ENCODE results near the gene TBCE. TPM values are rescaled to one million over a fixed set of nuclear protein-coding genes. Genes with fewer than 3 reads are reported as not detected.
"Not testable (repeated sequence)": the region's sequence is repeated elsewhere in the genome, so short reads cannot be mapped to it uniquely, and the experiment has no call there.

Gene TBCE
- total and polyA plus RNA-seq, 2 donors = 15.4 to 28.7 TPM

GRCh38 chr1:235369802-235370201, 2.6 kb downstream of the TBCE start:
- Histone ChIP-seq H3K36me3 (ENCODE audit: insufficient read depth) (no peaks in the 10 kb centered on the region), H3K27ac (ENCODE audit: low read depth) (no peak overlapping the region), H3K4me1 (ENCODE audit: insufficient read depth) (no peaks in the 10 kb centered on the region), H3K4me3 (ENCODE audit: low read depth, low read length) (no peak overlapping the region)
- DNase-seq (ENCODE audit: extremely low spot score) = no peak
- 94% methylated on average over 5 of the region's 5 CpGs for WGBS

GRCh38 chr1:235375919-235376605, 8.8 kb downstream of the TBCE start:
- peaks cover 1% of the 10 kb centered on the region for H3K36me3 ChIP-seq (ENCODE audit: insufficient read depth)
- WGBS = 96% methylated on average over 6 of the region's 6 CpGs
- H3K27ac ChIP-seq (ENCODE audit: low read depth) = no peak overlapping the region
- H3K4me3 ChIP-seq (ENCODE audit: low read depth, low read length) = no peak overlapping the region
- DNase-seq (ENCODE audit: extremely low spot score) = no peak
- H3K4me1 ChIP-seq (ENCODE audit: insufficient read depth) = no peaks in the 10 kb centered on the region

GRCh38 chr1:235378134-235378735, 11.0 kb downstream of the TBCE start:
- not testable (repeated sequence) for H3K36me3 ChIP-seq (ENCODE audit: insufficient read depth); H3K4me1 ChIP-seq (ENCODE audit: insufficient read depth); H3K4me3 ChIP-seq (ENCODE audit: low read depth, low read length); H3K27ac ChIP-seq (ENCODE audit: low read depth); DNase-seq (ENCODE audit: extremely low spot score)
- WGBS = 92% methylated on average over 11 of the region's 11 CpGs

- DNase-seq (ENCODE audit: extremely low spot score); H3K4me1 ChIP-seq (ENCODE audit: insufficient read depth); H3K36me3 ChIP-seq (ENCODE audit: insufficient read depth); H3K27ac ChIP-seq (ENCODE audit: low read depth); H3K4me3 ChIP-seq (ENCODE audit: low read depth, low read length): not testable (repeated sequence)
- WGBS = no CpG with 5 or more reads among the region's 3 CpGs
Measured at GRCh38 chr1:235381955-235382739, 14.9 kb downstream of the TBCE start.

GRCh38 chr1:235385633-235386032, 18.4 kb downstream of the TBCE start:
- H3K4me1 ChIP-seq (ENCODE audit: insufficient read depth); H3K27ac ChIP-seq (ENCODE audit: low read depth); H3K36me3 ChIP-seq (ENCODE audit: insufficient read depth); H3K4me3 ChIP-seq (ENCODE audit: low read depth, low read length); DNase-seq (ENCODE audit: extremely low spot score): not testable (repeated sequence)
- WGBS = 97% methylated on average over 1 of the region's 1 CpG

GRCh38 chr1:235391874-235392273, 24.6 kb downstream of the TBCE start:
- Histone ChIP-seq H3K4me1 (ENCODE audit: insufficient read depth) (no peaks in the 10 kb centered on the region), H3K36me3 (ENCODE audit: insufficient read depth) (no peaks in the 10 kb centered on the region), H3K27ac (ENCODE audit: low read depth) (no peak overlapping the region), H3K4me3 (ENCODE audit: low read depth, low read length) (no peak overlapping the region)
- 91% methylated on average over 4 of the region's 4 CpGs for WGBS
- no peak for DNase-seq (ENCODE audit: extremely low spot score)

- DNase-seq (ENCODE audit: extremely low spot score) = no peak
- Histone ChIP-seq H3K36me3 (ENCODE audit: insufficient read depth) (no peaks in the 10 kb centered on the region), H3K27ac (ENCODE audit: low read depth) (no peak overlapping the region), H3K4me1 (ENCODE audit: insufficient read depth) (no peaks in the 10 kb centered on the region), H3K4me3 (ENCODE audit: low read depth, low read length) (no peak overlapping the region)
- WGBS = 91% methylated on average over 2 of the region's 2 CpGs
Measured at GRCh38 chr1:235397733-235398132, 30.5 kb downstream of the TBCE start.

GRCh38 chr1:235399661-235400060, 32.4 kb downstream of the TBCE start:
- H3K4me3 ChIP-seq (ENCODE audit: low read depth, low read length) = no peak overlapping the region
- peaks cover 1% of the 10 kb centered on the region for H3K36me3 ChIP-seq (ENCODE audit: insufficient read depth)
- no peak for DNase-seq (ENCODE audit: extremely low spot score)
- WGBS = 81% methylated on average over 6 of the region's 6 CpGs
- no peaks in the 10 kb centered on the region for H3K4me1 ChIP-seq (ENCODE audit: insufficient read depth)
- H3K27ac ChIP-seq (ENCODE audit: low read depth) = no peak overlapping the region

- Histone ChIP-seq H3K4me3 (ENCODE audit: low read depth, low read length) (no peak overlapping the region), H3K27ac (ENCODE audit: low read depth) (no peak overlapping the region), H3K4me1 (ENCODE audit: insufficient read depth) (no peaks in the 10 kb centered on the region), H3K36me3 (ENCODE audit: insufficient read depth) (peaks cover 1% of the 10 kb centered on the region)
- no peak for DNase-seq (ENCODE audit: extremely low spot score)
- WGBS = 88% methylated on average over 4 of the region's 4 CpGs
Measured at GRCh38 chr1:235401251-235401650, 34.0 kb downstream of the TBCE start.

- Histone ChIP-seq H3K4me3 (ENCODE audit: low read depth, low read length) (no peak overlapping the region), H3K36me3 (ENCODE audit: insufficient read depth) (peaks cover 1% of the 10 kb centered on the region), H3K27ac (ENCODE audit: low read depth) (no peak overlapping the region), H3K4me1 (ENCODE audit: insufficient read depth) (no peaks in the 10 kb centered on the region)
- DNase-seq (ENCODE audit: extremely low spot score) = no peak
- 94% methylated on average over 7 of the region's 7 CpGs for WGBS
Measured at GRCh38 chr1:235402457-235403200, 35.4 kb downstream of the TBCE start.

- Histone ChIP-seq H3K4me1 (ENCODE audit: insufficient read depth) (peaks cover 2% of the 10 kb centered on the region), H3K27ac (ENCODE audit: low read depth) (no peak overlapping the region), H3K36me3 (ENCODE audit: insufficient read depth) (peaks cover 3% of the 10 kb centered on the region), H3K4me3 (ENCODE audit: low read depth, low read length) (no peak overlapping the region)
- 94% methylated on average over 1 of the region's 1 CpG for WGBS
- DNase-seq (ENCODE audit: extremely low spot score) = no peak
Measured at GRCh38 chr1:235403593-235403992, 36.4 kb downstream of the TBCE start.

GRCh38 chr1:235404190-235404589, 37.0 kb downstream of the TBCE start:
- peaks cover 2% of the 10 kb centered on the region for H3K4me1 ChIP-seq (ENCODE audit: insufficient read depth)
- 93% methylated on average over 5 of the region's 5 CpGs for WGBS

GRCh38 chr1:235407419-235407818, 40.2 kb downstream of the TBCE start:
- Histone ChIP-seq H3K4me3 (ENCODE audit: low read depth, low read length) (no peak overlapping the region), H3K4me1 (ENCODE audit: insufficient read depth) (peaks cover 2% of the 10 kb centered on the region), H3K27ac (ENCODE audit: low read depth) (no peak overlapping the region), H3K36me3 (ENCODE audit: insufficient read depth) (peaks cover 3% of the 10 kb centered on the region)
- 66% methylated on average over 5 of the region's 5 CpGs for WGBS
- DNase-seq (ENCODE audit: extremely low spot score) = no peak

More at GRCh38 chr1:235404190-235404589, 37.0 kb downstream of the TBCE start:
- Histone ChIP-seq H3K27ac (ENCODE audit: low read depth) (no peak overlapping the region), H3K36me3 (ENCODE audit: insufficient read depth) (peaks cover 3% of the 10 kb centered on the region), H3K4me3 (ENCODE audit: low read depth, low read length) (no peak overlapping the region)
- no peak for DNase-seq (ENCODE audit: extremely low spot score)

Measured in urinary bladder (tissue), 4 donors.